Neuronal stem cell (in vitro differentiated cells): ENCODE results near the gene KIF1A.

Experiments used
- DNase-seq: peaks from one replicate; pipeline ENCODE4 v3.0.0-alpha.2; 2013; ENCODE audit warnings: low spot score
- H2AFZ ChIP-seq: one replicate; pipeline ENCODE4 v1.6.1; 2013; ENCODE audit warnings: mild to moderate bottlenecking, low read length, inconsistent platforms
- H2AK5ac ChIP-seq: 2 replicates; pipeline ENCODE4 v1.6.1; 2013; ENCODE audit warnings: low read depth, mild to moderate bottlenecking, inconsistent platforms, low read length, moderate library complexity, mixed read lengths
- H2BK120ac ChIP-seq: 2 replicates; pipeline ENCODE4 v1.6.1; 2013; ENCODE audit warnings: low read depth, mild to moderate bottlenecking, inconsistent platforms, low read length, moderate library complexity, mixed read lengths
- H2BK12ac ChIP-seq: one replicate; pipeline ENCODE4 v1.6.1; 2013; ENCODE audit warnings: low read length, inconsistent platforms
- H2BK15ac ChIP-seq: 2 replicates; pipeline ENCODE4 v1.6.1; 2013; ENCODE audit warnings: mild to moderate bottlenecking, low read length, inconsistent platforms, mixed read lengths
- H2BK5ac ChIP-seq: one replicate; pipeline ENCODE4 v1.6.1; 2013; ENCODE audit warnings: inconsistent platforms, mild to moderate bottlenecking, low read length, moderate library complexity
- H3K14ac ChIP-seq: one replicate; pipeline ENCODE4 v1.6.1; 2013; ENCODE audit warnings: low read length, inconsistent platforms
- H3K18ac ChIP-seq: 2 replicates; pipeline ENCODE4 v1.6.1; 2013; ENCODE audit warnings: low read length, inconsistent platforms
- H3K23ac ChIP-seq: 2 replicates; pipeline ENCODE4 v1.6.1; 2013; ENCODE audit warnings: low read depth, mild to moderate bottlenecking, mixed read lengths, low read length, inconsistent platforms; ENCODE audit not compliant: poor library complexity
- H3K27ac ChIP-seq: replicated peaks from 3 replicates; pipeline ENCODE4 v1.5.1; 2013; ENCODE audit warnings: low read length, inconsistent platforms
- H3K27me3 ChIP-seq, 3 experiments: 2 replicates each; pipeline ENCODE4 v1.6.1; 2013; ENCODE audit warnings: low read length in 3 of 3, mild to moderate bottlenecking in 2 of 3, inconsistent platforms in 1 of 3, low read depth in 1 of 3, mixed read lengths in 1 of 3, moderate library complexity in 1 of 3; ENCODE audit not compliant: control insufficient read depth in 3 of 3, insufficient read depth in 3 of 3
- H3K36me3 ChIP-seq, 2 donors: replicated peaks in 1 of 2; 2 replicates each; pipeline ENCODE4 v1.6.1; 2013; ENCODE audit warnings: low read length in 2 of 2; ENCODE audit not compliant: control insufficient read depth in 2 of 2, insufficient read depth in 2 of 2
- H3K4ac ChIP-seq: 2 replicates; pipeline ENCODE4 v1.6.1; 2013; ENCODE audit warnings: inconsistent platforms, mild to moderate bottlenecking, low read length, moderate library complexity
- H3K4me1 ChIP-seq, 2 donors: 1 replicate in 1 of 2; 2 replicates in 1 of 2; pipeline ENCODE4 v1.6.1; 2013; ENCODE audit warnings: low read length in 2 of 2, low read depth in 1 of 2; ENCODE audit not compliant: control insufficient read depth in 2 of 2, insufficient read depth in 1 of 2
- H3K4me2 ChIP-seq: one replicate; pipeline ENCODE4 v1.6.1; 2013; ENCODE audit warnings: mild to moderate bottlenecking, low read length, inconsistent platforms; ENCODE audit not compliant: insufficient read depth, poor library complexity, severe bottlenecking
- H3K4me3 ChIP-seq, 2 donors: 2 replicates each; pipeline ENCODE4 v1.5.1; 2013; ENCODE audit warnings: low read length in 2 of 2, mild to moderate bottlenecking in 2 of 2, inconsistent platforms in 1 of 2, moderate library complexity in 1 of 2
- H3K79me1 ChIP-seq: one replicate; pipeline ENCODE4 v1.6.1; 2013; ENCODE audit warnings: low read depth, mild to moderate bottlenecking, inconsistent platforms, low read length, moderate library complexity
- H3K9ac ChIP-seq: one replicate; pipeline ENCODE4 v1.6.1; 2013; ENCODE audit warnings: mild to moderate bottlenecking, low read depth, low read length, inconsistent platforms; ENCODE audit not compliant: poor library complexity
- H3K9me3 ChIP-seq, 2 donors: replicated peaks in 1 of 2; 2 replicates each; pipeline versions ENCODE3 to v1.6.1; 2013; ENCODE audit warnings: low read length in 2 of 2, mild to moderate bottlenecking in 2 of 2, inconsistent platforms in 1 of 2, low read depth in 1 of 2, mixed read lengths in 1 of 2, moderate library complexity in 1 of 2; ENCODE audit not compliant: control insufficient read depth in 2 of 2, insufficient read depth in 1 of 2
- H4K8ac ChIP-seq: one replicate; pipeline ENCODE4 v1.6.1; 2013; ENCODE audit warnings: low read depth, mild to moderate bottlenecking, inconsistent platforms, low read length, moderate library complexity
- H4K91ac ChIP-seq: one replicate; pipeline ENCODE4 v1.6.1; 2013; ENCODE audit warnings: low read length, low read depth, mild to moderate bottlenecking, inconsistent platforms; ENCODE audit not compliant: poor library complexity
- WGBS, 2 donors: extraction: QIAGEN DNeasy Blood & Tissue Kit; methylation state at CpG; one replicate each; pipeline ENCODE4 v1.1.7; 2013; ENCODE audit warnings: missing lambda C conversion rate in 2 of 2, mixed read lengths in 1 of 2; ENCODE audit not compliant: insufficient read length in 2 of 2, insufficient replicate concordance in 1 of 2; ENCODE audit errors: extremely low coverage in 2 of 2; 5-methylcytosine and 5-hydroxymethylcytosine counted together

KIF1A gene

GRCh38 chr2:240789051-240789453, 31.0 kb downstream of the KIF1A start:
- no peak overlapping the region for H2BK12ac ChIP-seq
- no peak for DNase-seq
- H2AK5ac ChIP-seq: peak overlapping the region; percentile 18
- no peak overlapping the region for H4K8ac ChIP-seq
- no peak overlapping the region for H3K27ac ChIP-seq
- H3K36me3 ChIP-seq: peaks cover 40 to 43% of the 10 kb centered on the region in 2 donors
- no peak overlapping the region for H4K91ac ChIP-seq
- peak overlapping the region; percentile 8 for H3K18ac ChIP-seq
- H3K27me3 ChIP-seq: no peaks in the 10 kb centered on the region
- no CpG with 5 or more reads among the region's 13 CpGs for WGBS, 2 donors
- peaks cover 15 to 23% of the 10 kb centered on the region in 2 donors for H3K4me1 ChIP-seq
- no peak overlapping the region for H3K9ac ChIP-seq
- H2BK5ac ChIP-seq: peak overlapping the region; percentile 75
- H3K4ac ChIP-seq: no peak overlapping the region
- H2BK15ac ChIP-seq: no peak overlapping the region
- no peak overlapping the region for H2BK120ac ChIP-seq
- H3K79me1 ChIP-seq: peaks cover 34% of the 10 kb centered on the region
- no peaks in the 10 kb centered on the region for H3K9me3 ChIP-seq
- no peak overlapping the region for H3K14ac ChIP-seq
- H3K4me3 ChIP-seq: no peak overlapping the region
- no peak overlapping the region for H3K4me2 ChIP-seq
- H2AFZ ChIP-seq: no peak overlapping the region
- H3K23ac ChIP-seq: no peak overlapping the region

DNA sequence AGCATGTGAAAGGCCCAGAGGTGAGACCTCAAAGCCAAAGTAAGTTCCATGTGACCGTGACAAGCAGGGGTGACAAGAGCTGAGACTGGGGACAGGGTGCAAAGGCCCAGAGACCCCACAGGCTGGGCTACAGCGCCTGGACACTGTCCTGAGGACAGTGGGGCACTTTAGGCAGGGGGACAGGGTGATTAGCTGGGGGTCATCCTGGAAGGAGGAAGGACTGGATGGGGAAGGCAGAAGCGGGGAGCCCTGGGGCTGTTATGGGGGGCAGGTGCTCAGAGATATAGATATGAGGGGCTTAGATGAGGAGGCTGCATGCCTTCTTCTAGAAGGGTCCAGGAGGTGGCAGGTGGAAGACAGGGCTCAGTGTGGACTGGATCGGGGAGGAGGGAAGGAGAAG, 31.5 kb downstream of the KIF1A start:
- Histone ChIP-seq H3K23ac (peak overlapping the region; percentile 65), H3K14ac (no peak overlapping the region), H4K91ac (no peak overlapping the region), H2AFZ (no peak overlapping the region), H2AK5ac (no peak overlapping the region), H3K4ac (no peak overlapping the region), H3K4me2 (no peak overlapping the region), H2BK120ac (no peak overlapping the region), H2BK12ac (no peak overlapping the region), H3K4me1 (peaks cover 15 to 19% of the 10 kb centered on the region in 2 donors), H4K8ac (no peak overlapping the region), H3K4me3 (no peak overlapping the region), H3K79me1 (peaks cover 36% of the 10 kb centered on the region), H2BK15ac (no peak overlapping the region), H3K9me3 (no peaks in the 10 kb centered on the region), H2BK5ac (peak overlapping the region; percentile 53), H3K27me3 (no peaks in the 10 kb centered on the region), H3K36me3 (peaks cover 40 to 49% of the 10 kb centered on the region in 2 donors), H3K27ac (no peak overlapping the region), H3K9ac (no peak overlapping the region), H3K18ac (no peak overlapping the region)
- WGBS, 2 donors: no CpG with 5 or more reads among the region's 4 CpGs
- DNase-seq: no peak

- Histone ChIP-seq H3K27ac (no peak overlapping the region), H2BK120ac (no peak overlapping the region), H3K4me1 (peaks cover 8 to 14% of the 10 kb centered on the region in 2 donors), H3K27me3 (no peaks in the 10 kb centered on the region), H3K18ac (no peak overlapping the region), H3K9me3 (no peaks in the 10 kb centered on the region), H4K8ac (no peak overlapping the region), H3K4ac (peak overlapping the region; percentile 37), H3K9ac (peak overlapping the region; percentile 60), H3K4me2 (no peak overlapping the region), H2AFZ (no peak overlapping the region), H3K79me1 (peaks cover 31% of the 10 kb centered on the region), H3K23ac (peak overlapping the region; percentile 65), H3K4me3 (no peak overlapping the region), H3K36me3 (peaks cover 44 to 55% of the 10 kb centered on the region in 2 donors), H2BK5ac (peak overlapping the region; percentile 53), H2BK15ac (no peak overlapping the region), H3K14ac (no peak overlapping the region), H2BK12ac (no peak overlapping the region), H4K91ac (no peak overlapping the region), H2AK5ac (no peak overlapping the region)
- no peak for DNase-seq
- no CpG with 5 or more reads among the region's 23 CpGs for WGBS, 2 donors
These were observed 32.2 kb downstream of the KIF1A start for GRCh38 chr2:240787521-240788472.

GRCh38 chr2:240786871-240787311, 33.1 kb downstream of the KIF1A start:
- H2BK5ac ChIP-seq: peak overlapping the region; percentile 1
- H3K23ac ChIP-seq: peak overlapping the region; percentile 43
- H3K79me1 ChIP-seq: peaks cover 28% of the 10 kb centered on the region
- peaks cover 44 to 59% of the 10 kb centered on the region in 2 donors for H3K36me3 ChIP-seq
- H3K4me3 ChIP-seq: no peak overlapping the region
- peak overlapping the region; percentile 19 for H3K18ac ChIP-seq
- no peak overlapping the region for H3K14ac ChIP-seq
- no peak overlapping the region for H3K4me2 ChIP-seq
- H4K8ac ChIP-seq: no peak overlapping the region
- H2BK12ac ChIP-seq: peak overlapping the region; percentile 41
- peak overlapping the region; percentile 60 for H3K9ac ChIP-seq
- no peak for DNase-seq
- no CpG with 5 or more reads among the region's 17 CpGs for WGBS, 2 donors
- H2AFZ ChIP-seq: no peak overlapping the region
- H3K4ac ChIP-seq: no peak overlapping the region
- no peaks in the 10 kb centered on the region for H3K9me3 ChIP-seq
- H4K91ac ChIP-seq: no peak overlapping the region
- no peaks in the 10 kb centered on the region for H3K27me3 ChIP-seq
- peaks cover 2 to 5% of the 10 kb centered on the region in 2 donors for H3K4me1 ChIP-seq
- H2AK5ac ChIP-seq: no peak overlapping the region
- H3K27ac ChIP-seq: no peak overlapping the region
- no peak overlapping the region for H2BK120ac ChIP-seq
- no peak overlapping the region for H2BK15ac ChIP-seq
